ENCODE data around the gene KRTAP9-7.

The KRTAP9-7 gene

GRCh38 chr17:41271858-41272257, 3.6 kb upstream of the KRTAP9-7 start:
- no peak for DNase-seq (ENCODE audit: low read depth in 2 of 2)

- DNase-seq (ENCODE audit: low read depth in 2 of 2), result no peak
These were observed 2.9 kb downstream of the KRTAP9-7 start for GRCh38 chr17:41278176-41278955.

GRCh38 chr17:41284043-41284442, 8.5 kb downstream of the KRTAP9-7 start:
- no peak for DNase-seq (ENCODE audit: low read depth in 2 of 2)

GRCh38 chr17:41284546-41284945, 9.0 kb downstream of the KRTAP9-7 start:
- no peak for DNase-seq (ENCODE audit: low read depth in 2 of 2)

GRCh38 chr17:41287050-41287449, 11.6 kb downstream of the KRTAP9-7 start:
- DNase-seq (ENCODE audit: low read depth in 2 of 2), result no peak

GRCh38 chr17:41294016-41294415, 18.5 kb downstream of the KRTAP9-7 start:
- no peak for DNase-seq (ENCODE audit: low read depth in 2 of 2)

GRCh38 chr17:41296846-41297245, 21.3 kb downstream of the KRTAP9-7 start:
- DNase-seq (ENCODE audit: low read depth in 2 of 2), result no peak

GRCh38 chr17:41298458-41299135, 23.1 kb downstream of the KRTAP9-7 start:
- DNase-seq (ENCODE audit: low read depth in 2 of 2), result no peak

GRCh38 chr17:41301204-41301790, 25.8 kb downstream of the KRTAP9-7 start:
- DNase-seq (ENCODE audit: low read depth in 2 of 2), result no peak

GRCh38 chr17:41301916-41302901, 26.7 kb downstream of the KRTAP9-7 start, which contains the start of gene KRTAP29-1:
KRTAP29-1 (minus strand) TSS chr17:41302851; CDS start chr17:41302851, 0 bp downstream.
- no peak for DNase-seq (ENCODE audit: low read depth in 2 of 2)

GRCh38 chr17:41302981-41303380, 27.5 kb downstream of the KRTAP9-7 start:
- no peak for DNase-seq (ENCODE audit: low read depth in 2 of 2)

GRCh38 chr17:41304091-41304490, 28.6 kb downstream of the KRTAP9-7 start:
- no peak for DNase-seq (ENCODE audit: low read depth in 2 of 2)

GRCh38 chr17:41307647-41308046, 32.1 kb downstream of the KRTAP9-7 start:
- no peak for DNase-seq (ENCODE audit: low read depth in 2 of 2)

- DNase-seq (ENCODE audit: low read depth in 2 of 2), result peak in 1 of 2 donors; percentile 19
These were observed 32.9 kb downstream of the KRTAP9-7 start for GRCh38 chr17:41308251-41308917.

- DNase-seq (ENCODE audit: low read depth in 2 of 2), result no peak
These were observed 33.4 kb downstream of the KRTAP9-7 start, which contains the start of gene KRTAP16-1 for GRCh38 chr17:41308918-41309359. KRTAP16-1 (minus strand) TSS chr17:41309309; CDS start chr17:41309253, 56 bp downstream.

GRCh38 chr17:41311111-41311510, 35.6 kb downstream of the KRTAP9-7 start:
- DNase-seq (ENCODE audit: low read depth in 2 of 2), result no peak

- no peak for DNase-seq (ENCODE audit: low read depth in 2 of 2)
These were observed 39.8 kb downstream of the KRTAP9-7 start, which contains the start of gene KRTAP17-1 for GRCh38 chr17:41315204-41315794. KRTAP17-1 (minus strand) TSS chr17:41315710; CDS start chr17:41315650, 60 bp downstream.

GRCh38 chr17:41315814-41316445, 40.4 kb downstream of the KRTAP9-7 start:
- DNase-seq (ENCODE audit: low read depth in 2 of 2), result no peak

GRCh38 chr17:41318231-41318630, 42.7 kb downstream of the KRTAP9-7 start:
- DNase-seq (ENCODE audit: low read depth in 2 of 2), result no peak

All from activated CD4-positive, alpha-beta T cell treated with anti-CD3 and anti-CD28 coated beads for 24 hours (primary cell).